ENCODE measurements around the gene GRIN2D.

The GRIN2D gene

GRCh38 chr19:48441360-48442050 is 48.0 kb downstream of the GRIN2D start:
- DNase-seq (ENCODE audit: low spot score) = no peak

GRCh38 chr19:48442116-48443035 is 48.9 kb downstream of the GRIN2D start:
- DNase-seq (ENCODE audit: low spot score) = no peak

GRCh38 chr19:48443256-48443655 is 49.8 kb downstream of the GRIN2D start:
- DNase-seq (ENCODE audit: low spot score) = no peak
